ENCODE results near the gene CSMD2.

Gene CSMD2

GRCh38 chr1:33692206-33693188 lies 472.5 kb downstream of the CSMD2 start:
- DNase-seq (ENCODE audit: low read depth, low spot score), result no peak

- DNase-seq (ENCODE audit: low read depth, low spot score), result no peak
Measured at GRCh38 chr1:33687000-33687399, 478.0 kb downstream of the CSMD2 start.

GRCh38 chr1:33686551-33686950 lies 478.5 kb downstream of the CSMD2 start:
- DNase-seq (ENCODE audit: low read depth, low spot score), result no peak

GRCh38 chr1:33685256-33685655 lies 479.8 kb downstream of the CSMD2 start:
- no peak for DNase-seq (ENCODE audit: low read depth, low spot score)

- DNase-seq (ENCODE audit: low read depth, low spot score), result no peak
Measured at GRCh38 chr1:33684396-33685179, 480.4 kb downstream of the CSMD2 start.

GRCh38 chr1:33683913-33684312 lies 481.1 kb downstream of the CSMD2 start:
- DNase-seq (ENCODE audit: low read depth, low spot score), result peak; percentile 4

GRCh38 chr1:33682371-33682770 lies 482.7 kb downstream of the CSMD2 start:
- no peak for DNase-seq (ENCODE audit: low read depth, low spot score)

- no peak for DNase-seq (ENCODE audit: low read depth, low spot score)
Measured at GRCh38 chr1:33680281-33680840, 484.7 kb downstream of the CSMD2 start.

GRCh38 chr1:33670567-33670966 lies 494.5 kb downstream of the CSMD2 start:
- DNase-seq (ENCODE audit: low read depth, low spot score), result no peak

- DNase-seq (ENCODE audit: low read depth, low spot score), result no peak
Measured at GRCh38 chr1:33668695-33669094, 496.3 kb downstream of the CSMD2 start.

GRCh38 chr1:33667386-33668282 lies 497.4 kb downstream of the CSMD2 start:
- DNase-seq (ENCODE audit: low read depth, low spot score), result no peak

- no peak for DNase-seq (ENCODE audit: low read depth, low spot score)
Measured at GRCh38 chr1:33666616-33667015, 498.4 kb downstream of the CSMD2 start.

GRCh38 chr1:33661811-33662454 lies 503.1 kb downstream of the CSMD2 start:
- no peak for DNase-seq (ENCODE audit: low read depth, low spot score)

- no peak for DNase-seq (ENCODE audit: low read depth, low spot score)
Measured at GRCh38 chr1:33660956-33661355, 504.1 kb downstream of the CSMD2 start.

GRCh38 chr1:33660244-33660643 lies 504.8 kb downstream of the CSMD2 start:
- DNase-seq (ENCODE audit: low read depth, low spot score), result no peak

GRCh38 chr1:33659641-33660040 lies 505.4 kb downstream of the CSMD2 start:
- no peak for DNase-seq (ENCODE audit: low read depth, low spot score)

GRCh38 chr1:33657833-33658232 lies 507.2 kb downstream of the CSMD2 start:
- no peak for DNase-seq (ENCODE audit: low read depth, low spot score)

GRCh38 chr1:33656467-33657005 lies 508.5 kb downstream of the CSMD2 start:
- DNase-seq (ENCODE audit: low read depth, low spot score), result no peak

GRCh38 chr1:33655496-33655895 lies 509.5 kb downstream of the CSMD2 start:
- no peak for DNase-seq (ENCODE audit: low read depth, low spot score)

GRCh38 chr1:33654267-33654834 lies 510.7 kb downstream of the CSMD2 start:
- peak; percentile 39 for DNase-seq (ENCODE audit: low read depth, low spot score)

Measured in ELF-1 (cell line).